ENCODE measurements around the gene GIT2. TPM values are rescaled to one million over a fixed set of nuclear protein-coding genes. Genes with fewer than 3 reads are reported as not detected.

Gene GIT2
- total and polyA plus RNA-seq, 2 donors from 2014 or later: 10.4 to 46.2 TPM

DNA sequence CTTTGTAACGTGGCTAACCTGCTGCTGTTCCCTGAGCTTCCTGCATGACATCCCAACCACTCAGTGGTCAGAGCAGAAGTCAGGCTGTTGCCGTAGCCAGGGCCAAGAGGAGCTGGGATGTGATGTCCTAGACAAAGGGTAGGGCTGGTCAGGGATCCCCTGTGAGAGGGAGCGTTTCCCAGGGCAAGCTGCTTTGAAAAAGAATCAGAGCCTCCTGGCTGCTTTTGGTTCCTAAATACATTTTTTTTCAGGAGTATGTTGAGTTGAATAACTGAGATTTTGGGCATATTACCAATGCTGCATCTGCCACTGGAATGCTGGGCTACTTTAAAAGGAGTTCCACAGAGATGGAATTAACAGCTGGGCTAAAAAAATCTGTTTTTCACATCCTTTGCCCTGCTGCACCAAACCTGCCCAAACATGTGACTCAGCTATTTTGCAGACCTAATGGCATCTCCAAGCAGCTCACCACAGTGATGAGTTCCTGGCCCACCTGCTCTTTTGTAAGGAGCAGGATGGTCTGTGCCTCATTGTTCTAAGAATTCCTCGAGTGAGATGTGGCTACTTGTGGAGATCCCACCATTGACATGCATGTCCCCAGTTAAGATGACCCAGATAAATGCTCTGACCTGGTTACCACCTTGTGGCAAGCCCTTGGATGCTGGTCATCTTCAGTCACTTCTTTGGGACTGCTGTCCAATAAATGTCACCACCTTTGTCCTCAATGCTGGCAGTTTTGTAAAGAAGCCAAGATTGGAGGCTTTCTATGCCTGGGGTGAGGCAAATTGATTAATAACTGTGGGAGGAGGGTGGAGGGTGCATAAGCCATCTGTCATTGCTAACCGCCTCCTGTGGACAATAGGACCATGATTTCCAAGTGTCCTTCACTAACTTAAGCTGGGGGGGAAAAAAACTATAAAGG is 27.2 kb upstream of the GIT2 start:
- intact Hi-C loops (cut with DNase I): no loop called here
- Histone ChIP-seq H3K36me3 (ENCODE audit: control insufficient read depth in 2 of 3, insufficient read depth in 3 of 3, low read length in 3 of 3) (peaks cover 0 to 51% (median 25%) of the 10 kb centered on the region in 3 donors), H3K27ac (ENCODE audit: low read depth in 2 of 2, low read length in 2 of 2) (no peak overlapping the region), H3K9ac (ENCODE audit: low read length in 3 of 3) (no peak overlapping the region), H3K4me3 (ENCODE audit: low read length in 3 of 3) (no peak overlapping the region), H3K9me3 (ENCODE audit: control insufficient read depth in 2 of 3, insufficient read depth in 1 of 3, low read length in 3 of 3) (no peaks in the 10 kb centered on the region), H3K4me1 (ENCODE audit: control insufficient read depth in 2 of 3, insufficient read depth in 2 of 3, low read depth in 1 of 3, low read length in 3 of 3) (no peaks in the 10 kb centered on the region), H3K27me3 (ENCODE audit: control insufficient read depth, insufficient read depth, low read length) (no peaks in the 10 kb centered on the region)
- DNase-seq (no peak), FAIRE-seq (no peak)
- no peak for TF ChIP-seq CTCF (IDR thresholded peaks at IDR 0.05; ENCODE audit: borderline replicate concordance, extremely low read depth, insufficient read depth)

DNA sequence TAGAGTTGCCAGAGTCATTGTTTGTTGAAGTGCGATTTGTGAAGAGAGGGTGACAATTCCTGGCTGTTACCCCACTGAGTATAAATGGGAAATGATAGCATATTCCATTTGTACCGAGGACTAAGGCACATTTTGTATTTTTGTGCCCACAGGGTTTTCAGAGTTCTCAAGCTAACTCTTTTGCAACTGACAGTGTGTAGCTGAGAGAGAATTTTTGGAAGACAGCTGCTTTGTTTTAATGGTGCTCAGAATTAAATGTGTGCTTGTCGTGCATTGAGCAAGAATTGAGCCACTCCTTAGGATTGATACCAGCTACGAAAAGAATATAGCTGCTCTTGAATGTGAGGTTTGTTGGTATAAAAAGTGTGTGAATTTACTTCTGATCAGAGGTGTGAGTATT is 24.8 kb upstream of the GIT2 start:
- Histone ChIP-seq H3K9me3 (ENCODE audit: control insufficient read depth in 2 of 3, insufficient read depth in 1 of 3, low read length in 3 of 3) (no peaks in the 10 kb centered on the region), H3K4me1 (ENCODE audit: control insufficient read depth in 2 of 3, insufficient read depth in 2 of 3, low read depth in 1 of 3, low read length in 3 of 3) (no peaks in the 10 kb centered on the region), H3K9ac (ENCODE audit: low read length in 3 of 3) (no peak overlapping the region), H3K27ac (ENCODE audit: low read depth in 2 of 2, low read length in 2 of 2) (no peak overlapping the region), H3K36me3 (ENCODE audit: control insufficient read depth in 2 of 3, insufficient read depth in 3 of 3, low read length in 3 of 3) (peaks cover 0 to 47% (median 23%) of the 10 kb centered on the region in 3 donors), H3K27me3 (ENCODE audit: control insufficient read depth, insufficient read depth, low read length) (no peaks in the 10 kb centered on the region), H3K4me3 (ENCODE audit: low read length in 3 of 3) (no peak overlapping the region)
- FAIRE-seq: no peak
- intact Hi-C loops (cut with DNase I): no loop called here
- no peak for TF ChIP-seq CTCF (IDR thresholded peaks at IDR 0.05; ENCODE audit: borderline replicate concordance, extremely low read depth, insufficient read depth)
- no peak for DNase-seq

DNA sequence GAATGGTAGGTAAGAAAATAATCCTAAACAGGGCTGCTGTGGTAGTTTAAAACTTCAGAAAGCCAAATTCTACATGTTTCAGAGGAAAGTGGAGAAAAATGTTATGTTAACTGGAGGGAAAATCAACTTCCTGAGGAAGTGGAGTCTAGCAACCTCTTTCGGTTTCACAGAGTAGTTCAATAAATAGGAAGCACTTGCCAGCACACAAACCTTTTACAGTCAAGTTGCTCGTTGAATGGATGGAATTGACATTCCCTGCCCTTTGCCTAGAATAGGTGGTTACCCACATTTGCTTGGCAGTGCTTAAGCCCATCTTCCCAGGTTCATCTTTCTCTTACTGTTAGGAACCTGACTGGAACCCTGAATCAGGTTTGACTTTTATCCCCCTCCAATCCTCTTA is 19.0 kb upstream of the GIT2 start:
- Histone ChIP-seq H3K4me3 (ENCODE audit: low read length in 3 of 3) (no peak overlapping the region), H3K9me3 (ENCODE audit: control insufficient read depth in 2 of 3, insufficient read depth in 1 of 3, low read length in 3 of 3) (no peaks in the 10 kb centered on the region), H3K36me3 (ENCODE audit: control insufficient read depth in 2 of 3, insufficient read depth in 3 of 3, low read length in 3 of 3) (peaks cover 2 to 34% (median 15%) of the 10 kb centered on the region in 3 donors), H3K4me1 (ENCODE audit: control insufficient read depth in 2 of 3, insufficient read depth in 2 of 3, low read depth in 1 of 3, low read length in 3 of 3) (peaks cover 0 to 7% (median 0%) of the 10 kb centered on the region in 3 donors), H3K9ac (ENCODE audit: low read length in 3 of 3) (no peak overlapping the region), H3K27ac (ENCODE audit: low read depth in 2 of 2, low read length in 2 of 2) (no peak overlapping the region), H3K27me3 (ENCODE audit: control insufficient read depth, insufficient read depth, low read length) (no peaks in the 10 kb centered on the region)
- DNase-seq (no peak), FAIRE-seq (no peak)
- TF ChIP-seq CTCF (IDR thresholded peaks at IDR 0.05; ENCODE audit: borderline replicate concordance, extremely low read depth, insufficient read depth): peak; percentile 8
- intact Hi-C loops (cut with DNase I): no loop called here
